Measurements from ENCODE around the gene NPBWR2.

Gene NPBWR2

DNA sequence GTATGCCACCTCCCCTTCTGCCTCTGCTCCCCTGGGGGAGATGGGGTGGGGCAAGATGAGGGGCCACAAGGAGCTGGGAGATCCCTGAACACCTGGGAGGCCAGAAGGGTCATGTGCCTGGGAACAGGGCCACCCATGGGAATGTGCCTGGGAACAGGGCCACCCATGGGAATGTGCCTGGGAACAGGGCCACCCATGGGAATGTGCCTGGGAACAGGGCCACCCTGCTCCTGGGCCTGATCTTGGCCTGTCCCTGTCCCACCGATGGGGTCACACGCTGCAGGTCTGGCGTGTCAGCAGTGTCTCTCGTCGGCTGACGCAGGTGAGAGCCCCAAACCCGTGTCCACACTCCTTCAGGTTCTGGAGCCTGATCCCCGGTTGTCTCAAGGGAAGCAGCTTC is 32.4 kb downstream of the NPBWR2 start:
- Histone ChIP-seq H3K4me3 (ENCODE audit: low read depth, low read length) (no peak overlapping the region), H3K9me3 (ENCODE audit: control insufficient read depth, insufficient read depth, low read depth, low read length) (no peaks in the 10 kb centered on the region), H3K27ac (ENCODE audit: extremely low read depth, low read depth, low read length) (no peak overlapping the region), H3K4me1 (ENCODE audit: control insufficient read depth, insufficient read depth, low read length) (peaks cover 10% of the 10 kb centered on the region), H3K36me3 (ENCODE audit: control insufficient read depth in 2 of 2, insufficient read depth in 1 of 2, low read length in 2 of 2) (peaks cover 0 to 25% of the 10 kb centered on the region in 2 experiments; a peak in 1 of 3 replicates)
- ChIA-PET POLR2A (interaction anchor here (0.8 kb wide), 1 partner anchor 9 kb away, joined by 3 read pairs; no protein-coding TSS in a partner anchor), CTCF (no interaction called here)
- TF ChIP-seq GLIS1 (tag by site-specific recombination; IDR thresholded peaks at IDR 0.05) (peak; percentile 14; the same call in 1 of the 2 replicates), KLF8 (tag by site-specific recombination; IDR thresholded peaks at IDR 0.05) (no peak)

DNA sequence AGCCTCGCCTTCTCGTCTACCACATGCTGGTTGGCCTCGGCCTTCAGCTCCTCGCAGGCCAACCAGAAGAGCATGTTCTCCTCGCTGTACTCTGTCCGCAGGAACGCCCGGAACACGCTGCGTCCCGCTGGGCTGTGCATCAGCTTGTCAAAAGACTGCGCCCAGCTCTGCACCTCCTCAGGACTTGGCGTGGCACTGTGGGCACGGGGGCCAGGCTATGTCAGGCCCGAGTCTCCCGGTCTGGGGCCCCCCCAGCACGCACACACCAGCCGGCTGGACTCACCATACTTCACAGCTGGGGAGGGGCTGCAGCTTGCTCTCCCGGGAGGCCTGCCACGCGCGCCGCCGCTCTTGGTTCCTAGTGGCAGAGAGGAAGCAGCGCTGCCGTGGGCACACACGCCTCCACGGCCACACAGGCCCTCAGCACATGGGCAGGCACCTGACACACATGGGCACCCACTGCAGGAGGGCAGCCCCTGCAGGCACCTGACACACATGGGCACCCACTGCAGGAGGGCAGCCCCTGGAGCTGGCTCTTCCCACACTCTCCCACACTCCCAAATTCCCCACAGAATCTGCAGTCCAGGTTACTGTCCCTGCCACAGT is 33.1 kb downstream of the NPBWR2 start:
- POLR2A ChIA-PET = no interaction called here
- peaks cover 0 to 25% of the 10 kb centered on the region in 2 experiments; a peak in 1 of 3 replicates for H3K36me3 ChIP-seq (ENCODE audit: control insufficient read depth in 2 of 2, insufficient read depth in 1 of 2, low read length in 2 of 2)
- no peaks in the 10 kb centered on the region for H3K9me3 ChIP-seq (ENCODE audit: control insufficient read depth, insufficient read depth, low read depth, low read length)
- H3K4me3 ChIP-seq (ENCODE audit: low read depth, low read length) = no peak overlapping the region
- TF ChIP-seq ZNF600 (tag by site-specific recombination; IDR thresholded peaks at IDR 0.05) = 0 out of 2 replicates have a peak, but pooled peaks have one; percentile 6
- peak; percentile 27; the same call in 1 of the 2 replicates for TF ChIP-seq EGR2 (tag by site-specific recombination; IDR thresholded peaks at IDR 0.05; ENCODE audit: low read depth)
- TF ChIP-seq ZNF341 (tag by site-specific recombination; IDR thresholded peaks at IDR 0.05; ENCODE audit: low read depth) = peak; percentile 27; the same call in 1 of the 2 replicates
- no peak for TF ChIP-seq ZNF544 (tag by site-specific recombination; IDR thresholded peaks at IDR 0.05)
- TF ChIP-seq, protein P1, sequence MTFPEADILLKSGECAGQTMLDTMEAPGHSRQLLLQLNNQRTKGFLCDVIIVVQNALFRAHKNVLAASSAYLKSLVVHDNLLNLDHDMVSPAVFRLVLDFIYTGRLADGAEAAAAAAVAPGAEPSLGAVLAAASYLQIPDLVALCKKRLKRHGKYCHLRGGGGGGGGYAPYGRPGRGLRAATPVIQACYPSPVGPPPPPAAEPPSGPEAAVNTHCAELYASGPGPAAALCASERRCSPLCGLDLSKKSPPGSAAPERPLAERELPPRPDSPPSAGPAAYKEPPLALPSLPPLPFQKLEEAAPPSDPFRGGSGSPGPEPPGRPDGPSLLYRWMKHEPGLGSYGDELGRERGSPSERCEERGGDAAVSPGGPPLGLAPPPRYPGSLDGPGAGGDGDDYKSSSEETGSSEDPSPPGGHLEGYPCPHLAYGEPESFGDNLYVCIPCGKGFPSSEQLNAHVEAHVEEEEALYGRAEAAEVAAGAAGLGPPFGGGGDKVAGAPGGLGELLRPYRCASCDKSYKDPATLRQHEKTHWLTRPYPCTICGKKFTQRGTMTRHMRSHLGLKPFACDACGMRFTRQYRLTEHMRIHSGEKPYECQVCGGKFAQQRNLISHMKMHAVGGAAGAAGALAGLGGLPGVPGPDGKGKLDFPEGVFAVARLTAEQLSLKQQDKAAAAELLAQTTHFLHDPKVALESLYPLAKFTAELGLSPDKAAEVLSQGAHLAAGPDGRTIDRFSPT (tag by site-specific recombination; IDR thresholded peaks at IDR 0.05) = peak; percentile 32; the same call in 1 of the 2 replicates
- peak; percentile 53 for TF ChIP-seq ZIC2 (tag by site-specific recombination; IDR thresholded peaks at IDR 0.05)
- no peak for TF ChIP-seq ZNF530 (tag by site-specific recombination; IDR thresholded peaks at IDR 0.05; ENCODE audit: low read depth)
- TF ChIP-seq GLIS2 (tag by site-specific recombination; IDR thresholded peaks at IDR 0.05) = 0 out of 2 replicates have a peak, but pooled peaks have one; percentile 37
- no peak for TF ChIP-seq ZNF792 (tag by site-specific recombination; IDR thresholded peaks at IDR 0.05)
- TF ChIP-seq, protein P2, sequence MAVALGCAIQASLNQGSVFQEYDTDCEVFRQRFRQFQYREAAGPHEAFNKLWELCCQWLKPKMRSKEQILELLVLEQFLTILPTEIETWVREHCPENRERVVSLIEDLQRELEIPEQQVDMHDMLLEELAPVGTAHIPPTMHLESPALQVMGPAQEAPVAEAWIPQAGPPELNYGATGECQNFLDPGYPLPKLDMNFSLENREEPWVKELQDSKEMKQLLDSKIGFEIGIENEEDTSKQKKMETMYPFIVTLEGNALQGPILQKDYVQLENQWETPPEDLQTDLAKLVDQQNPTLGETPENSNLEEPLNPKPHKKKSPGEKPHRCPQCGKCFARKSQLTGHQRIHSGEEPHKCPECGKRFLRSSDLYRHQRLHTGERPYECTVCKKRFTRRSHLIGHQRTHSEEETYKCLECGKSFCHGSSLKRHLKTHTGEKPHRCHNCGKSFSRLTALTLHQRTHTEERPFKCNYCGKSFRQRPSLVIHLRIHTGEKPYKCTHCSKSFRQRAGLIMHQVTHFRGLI (tag by site-specific recombination; IDR thresholded peaks at IDR 0.05) = peak; percentile 89
- CTCF ChIA-PET = interaction anchor here (1.0 kb wide), 1 partner anchor 46 kb away, joined by 4 read pairs; no protein-coding TSS in a partner anchor
- H3K27ac ChIP-seq (ENCODE audit: extremely low read depth, low read depth, low read length) = no peak overlapping the region
- peaks cover 10% of the 10 kb centered on the region for H3K4me1 ChIP-seq (ENCODE audit: control insufficient read depth, insufficient read depth, low read length)

DNA sequence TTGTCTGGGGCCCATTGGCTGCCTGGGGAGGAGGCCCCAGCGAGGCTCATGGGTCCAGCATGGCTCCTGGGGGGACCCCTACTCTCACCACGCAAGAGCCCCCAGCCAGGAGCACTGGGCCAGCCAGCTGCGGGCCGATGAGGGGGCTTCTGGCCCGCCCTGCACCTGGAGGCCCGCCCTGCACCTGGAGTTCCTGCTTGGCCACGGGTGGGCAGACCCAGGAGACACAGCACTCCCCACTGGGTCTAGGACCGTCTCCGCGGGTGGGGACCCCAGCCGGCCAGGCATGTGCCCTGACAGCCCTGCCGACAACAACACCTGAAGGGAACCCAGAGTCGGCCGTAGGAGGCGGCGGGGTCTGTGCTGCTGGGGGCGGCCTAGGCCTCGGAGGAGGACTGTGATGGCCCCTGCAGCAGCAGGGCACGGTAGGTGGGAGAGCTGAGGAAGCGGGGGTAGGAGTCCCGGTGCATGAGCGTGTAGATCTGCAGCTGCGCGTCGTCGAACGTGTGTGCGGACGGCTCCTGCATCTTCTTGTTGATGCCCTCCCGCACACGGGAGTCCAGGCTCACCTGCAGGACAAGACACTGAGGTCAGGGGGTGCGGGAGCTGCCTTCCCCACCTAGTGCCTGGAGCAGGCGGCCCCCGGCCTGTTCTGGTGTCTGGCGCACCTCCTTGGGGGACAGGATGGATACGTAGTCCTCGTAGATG is 33.7 kb downstream of the NPBWR2 start:
- Histone ChIP-seq H3K4me3 (ENCODE audit: low read depth, low read length) (no peak overlapping the region), H3K36me3 (ENCODE audit: control insufficient read depth in 2 of 2, insufficient read depth in 1 of 2, low read length in 2 of 2) (peaks cover 0 to 25% of the 10 kb centered on the region in 2 experiments; a peak in 1 of 3 replicates), H3K4me1 (ENCODE audit: control insufficient read depth, insufficient read depth, low read length) (peaks cover 5% of the 10 kb centered on the region), H3K9me3 (ENCODE audit: control insufficient read depth, insufficient read depth, low read depth, low read length) (no peaks in the 10 kb centered on the region), H3K27ac (ENCODE audit: extremely low read depth, low read depth, low read length) (no peak overlapping the region)
- ChIA-PET POLR2A (no interaction called here), CTCF (interaction anchor here (1.0 kb wide), 1 partner anchor 46 kb away, joined by 4 read pairs; no protein-coding TSS in a partner anchor)
- TF ChIP-seq ZNF501 (tag by site-specific recombination; IDR thresholded peaks at IDR 0.05) (no peak), ZNF830 (tag by site-specific recombination; IDR thresholded peaks at IDR 0.05; ENCODE audit: low read depth) (no peak), ZIC2 (tag by site-specific recombination; IDR thresholded peaks at IDR 0.05) (peak; percentile 25; the same call in 1 of the 2 replicates), SP7 (tag by site-specific recombination; IDR thresholded peaks at IDR 0.05) (no peak), GLIS2 (tag by site-specific recombination; IDR thresholded peaks at IDR 0.05) (peak; percentile 62), ZNF76 (tag by site-specific recombination; IDR thresholded peaks at IDR 0.05; ENCODE audit: borderline replicate concordance, low read depth) (no peak), FEZF1 (tag by site-specific recombination; IDR thresholded peaks at IDR 0.05) (no peak), ZNF677 (tag by site-specific recombination; IDR thresholded peaks at IDR 0.05) (no peak), ZNF610 (tag by site-specific recombination; IDR thresholded peaks at IDR 0.05; ENCODE audit: borderline replicate concordance) (no peak), KLF9 (tag by site-specific recombination; IDR thresholded peaks at IDR 0.05; ENCODE audit: low read depth) (no peak), ZNF600 (tag by site-specific recombination; IDR thresholded peaks at IDR 0.05) (peak; percentile 14; the same call in 1 of the 2 replicates), ZNF2 (tag by site-specific recombination; IDR thresholded peaks at IDR 0.05) (no peak), ZFHX2 (tag by site-specific recombination; conservative IDR thresholded peaks at IDR 0.05) (no peak), ZFP3 (tag by site-specific recombination; IDR thresholded peaks at IDR 0.05; ENCODE audit: low read depth) (no peak), ZNF335 (tag by site-specific recombination; conservative IDR thresholded peaks at IDR 0.05) (no peak)
- TF ChIP-seq, protein P3, sequence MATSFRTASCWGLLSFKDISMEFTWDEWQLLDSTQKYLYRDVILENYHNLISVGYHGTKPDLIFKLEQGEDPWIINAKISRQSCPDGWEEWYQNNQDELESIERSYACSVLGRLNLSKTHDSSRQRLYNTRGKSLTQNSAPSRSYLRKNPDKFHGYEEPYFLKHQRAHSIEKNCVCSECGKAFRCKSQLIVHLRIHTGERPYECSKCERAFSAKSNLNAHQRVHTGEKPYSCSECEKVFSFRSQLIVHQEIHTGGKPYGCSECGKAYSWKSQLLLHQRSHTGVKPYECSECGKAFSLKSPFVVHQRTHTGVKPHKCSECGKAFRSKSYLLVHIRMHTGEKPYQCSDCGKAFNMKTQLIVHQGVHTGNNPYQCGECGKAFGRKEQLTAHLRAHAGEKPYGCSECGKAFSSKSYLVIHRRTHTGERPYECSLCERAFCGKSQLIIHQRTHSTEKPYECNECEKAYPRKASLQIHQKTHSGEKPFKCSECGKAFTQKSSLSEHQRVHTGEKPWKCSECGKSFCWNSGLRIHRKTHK (tag by site-specific recombination; IDR thresholded peaks at IDR 0.05) = no peak
